Mammary epithelial cell (primary cell): ENCODE results near the gene CHPF.

ENCODE experiments used
- EZH2 ChIP-seq: IDR thresholded peaks from 2 replicates; pipeline ENCODE4 v1.6.1; 2012; ENCODE audit warnings: low read length, inconsistent platforms, borderline replicate concordance
- TF ChIP-seq, protein P1 (sequence below), 2 donors: IDR thresholded peaks in 1 of 2; conservative IDR thresholded peaks in 1 of 2; 2 replicates each; pipeline ENCODE4 v1.5.1; 2011 to 2012; ENCODE audit warnings: inconsistent platforms in 2 of 2, low read length in 2 of 2, mild to moderate bottlenecking in 2 of 2, control low read depth in 1 of 2, low read depth in 1 of 2; ENCODE audit not compliant: insufficient read depth in 1 of 2; ENCODE audit errors: extremely low read depth in 1 of 2

DNA sequence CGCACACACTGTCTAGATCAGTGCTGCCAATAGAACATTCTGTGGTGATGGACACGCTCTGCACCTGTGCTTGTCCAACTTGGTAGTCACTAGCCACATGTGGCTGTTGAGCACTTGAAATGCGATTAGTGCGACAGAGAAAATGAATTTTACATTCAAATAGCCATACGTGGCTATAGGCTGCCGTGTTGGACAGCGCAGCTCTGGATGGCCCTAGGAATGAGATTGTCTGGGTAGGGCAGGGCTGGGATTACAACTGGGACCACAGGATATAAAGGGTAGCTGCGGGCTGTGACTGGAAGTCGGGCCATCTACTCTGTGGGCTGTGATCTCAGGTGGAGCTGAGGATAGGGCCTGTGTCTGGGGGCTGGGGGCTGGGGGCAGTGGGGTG, 24.1 kb downstream of the CHPF start:
- TF ChIP-seq, protein P1, sequence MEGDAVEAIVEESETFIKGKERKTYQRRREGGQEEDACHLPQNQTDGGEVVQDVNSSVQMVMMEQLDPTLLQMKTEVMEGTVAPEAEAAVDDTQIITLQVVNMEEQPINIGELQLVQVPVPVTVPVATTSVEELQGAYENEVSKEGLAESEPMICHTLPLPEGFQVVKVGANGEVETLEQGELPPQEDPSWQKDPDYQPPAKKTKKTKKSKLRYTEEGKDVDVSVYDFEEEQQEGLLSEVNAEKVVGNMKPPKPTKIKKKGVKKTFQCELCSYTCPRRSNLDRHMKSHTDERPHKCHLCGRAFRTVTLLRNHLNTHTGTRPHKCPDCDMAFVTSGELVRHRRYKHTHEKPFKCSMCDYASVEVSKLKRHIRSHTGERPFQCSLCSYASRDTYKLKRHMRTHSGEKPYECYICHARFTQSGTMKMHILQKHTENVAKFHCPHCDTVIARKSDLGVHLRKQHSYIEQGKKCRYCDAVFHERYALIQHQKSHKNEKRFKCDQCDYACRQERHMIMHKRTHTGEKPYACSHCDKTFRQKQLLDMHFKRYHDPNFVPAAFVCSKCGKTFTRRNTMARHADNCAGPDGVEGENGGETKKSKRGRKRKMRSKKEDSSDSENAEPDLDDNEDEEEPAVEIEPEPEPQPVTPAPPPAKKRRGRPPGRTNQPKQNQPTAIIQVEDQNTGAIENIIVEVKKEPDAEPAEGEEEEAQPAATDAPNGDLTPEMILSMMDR (conservative IDR thresholded peaks at IDR 0.05 in 1 of 2, IDR thresholded peaks at IDR 0.05 in 1 of 2; ENCODE audit: extremely low read depth in 1 of 2, insufficient read depth in 1 of 2, low read depth in 1 of 2, low read length in 2 of 2) = no peak
- no peak for TF ChIP-seq EZH2
